ENCODE data around the gene ZNF516. TPM values are rescaled to one million over a fixed set of nuclear protein-coding genes. Genes with fewer than 3 reads are reported as not detected.

The ZNF516 gene
- total and polyA plus RNA-seq, 2 experiments from 2014 or later = 18.2 to 29.2 TPM

DNA sequence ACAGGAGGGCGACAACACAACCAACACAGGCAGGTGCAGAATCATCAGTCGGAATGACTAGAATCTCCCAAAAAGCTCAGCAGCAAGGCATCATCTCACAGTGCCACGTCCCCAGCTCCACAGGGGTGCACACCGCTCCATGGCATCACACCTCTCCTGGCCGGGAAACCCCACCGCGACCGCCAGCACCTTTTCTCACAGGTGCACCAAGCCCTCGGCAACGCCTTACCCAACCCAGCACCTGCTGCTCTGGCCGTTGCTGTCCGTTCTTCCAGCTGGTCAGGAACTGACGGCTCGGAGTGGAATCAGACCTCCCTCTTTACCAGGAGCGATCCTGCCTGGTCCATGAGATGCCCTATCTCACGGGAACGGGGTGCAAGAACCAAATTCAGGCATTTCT is 61.3 kb downstream of the ZNF516 start:
- WGBS (ENCODE audit: low lambda C conversion rate, missing lambda C conversion rate) = 96% methylated on average over 17 of the region's 17 CpGs

DNA sequence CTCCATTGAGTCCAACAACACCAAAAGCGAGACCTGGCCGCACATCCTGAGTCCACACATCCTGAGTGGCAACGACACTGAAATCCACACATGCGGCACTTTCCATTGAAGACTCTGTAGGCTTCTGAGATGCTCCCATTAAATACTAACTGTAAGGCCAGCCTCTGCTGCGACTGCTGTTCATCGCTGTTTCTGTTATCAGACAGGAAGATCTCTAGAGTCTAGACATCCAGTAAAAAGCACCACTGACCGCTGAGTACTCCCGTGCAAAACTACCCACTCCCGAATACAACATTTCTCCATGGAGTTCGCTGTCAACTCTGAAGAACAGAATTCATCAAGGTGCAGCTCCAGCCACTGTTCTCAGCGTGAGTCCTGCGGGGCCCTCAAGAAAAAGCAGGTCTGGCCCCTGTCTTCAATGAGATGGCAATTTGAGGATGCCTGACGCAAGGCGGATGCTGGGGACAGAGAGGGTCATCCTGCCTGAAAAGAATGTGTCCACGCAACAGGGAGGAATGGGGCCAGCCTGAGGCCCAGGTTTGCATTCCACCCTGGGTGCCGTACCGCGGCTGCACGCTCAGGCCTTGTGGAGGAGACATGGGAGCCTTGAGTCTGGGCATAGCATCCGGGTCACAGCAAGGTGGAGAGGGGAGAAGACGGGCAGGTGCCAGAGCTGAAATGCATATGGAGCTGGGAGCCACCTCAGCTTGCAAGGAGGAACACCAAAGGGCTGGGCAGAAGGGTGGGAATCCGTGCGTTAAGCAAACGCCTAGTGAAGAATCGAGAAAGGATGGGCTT is 61.9 kb downstream of the ZNF516 start:
- Histone ChIP-seq H4K20me1 (ENCODE audit: insufficient read depth, poor library complexity, severe bottlenecking) (peaks cover 78% of the 10 kb centered on the region), H3K27me3 (no peaks in the 10 kb centered on the region), H3K9me2 (replicated peaks; ENCODE audit: insufficient read depth) (no peaks in the 10 kb centered on the region), H3K4me1 (ENCODE audit: insufficient read depth) (no peaks in the 10 kb centered on the region), H3K36me3 (replicated peaks; ENCODE audit: insufficient read depth, low read depth) (no peaks in the 10 kb centered on the region), H3K4me3 (no peak overlapping the region), H3K79me2 (peaks cover 100% of the 10 kb centered on the region), H2AFZ (no peak overlapping the region), H3K27ac (no peak overlapping the region), H3K9me3 (ENCODE audit: low read depth) (no peaks in the 10 kb centered on the region), H3K4me2 (no peak overlapping the region)
- DNase-seq (ENCODE audit: low spot score) = no peak
- 92% methylated on average over 24 of the region's 25 CpGs for WGBS (ENCODE audit: low lambda C conversion rate, missing lambda C conversion rate)
- TF ChIP-seq EZH2phosphoT487 (IDR thresholded peaks at IDR 0.05; ENCODE audit: low read depth, severe bottlenecking, unreplicated experiment) = no peak
- no peak for TF ChIP-seq EZH2 (IDR thresholded peaks at IDR 0.05; ENCODE audit: borderline replicate concordance)

More for the DNA sequence above, 61.3 kb downstream of the ZNF516 start:
- H3K4me1 ChIP-seq (ENCODE audit: insufficient read depth) = no peaks in the 10 kb centered on the region
- H3K4me3 ChIP-seq = no peak overlapping the region
- no peak overlapping the region for H2AFZ ChIP-seq
- TF ChIP-seq EZH2phosphoT487 (IDR thresholded peaks at IDR 0.05; ENCODE audit: low read depth, severe bottlenecking, unreplicated experiment) = no peak
- TF ChIP-seq, protein P1, sequence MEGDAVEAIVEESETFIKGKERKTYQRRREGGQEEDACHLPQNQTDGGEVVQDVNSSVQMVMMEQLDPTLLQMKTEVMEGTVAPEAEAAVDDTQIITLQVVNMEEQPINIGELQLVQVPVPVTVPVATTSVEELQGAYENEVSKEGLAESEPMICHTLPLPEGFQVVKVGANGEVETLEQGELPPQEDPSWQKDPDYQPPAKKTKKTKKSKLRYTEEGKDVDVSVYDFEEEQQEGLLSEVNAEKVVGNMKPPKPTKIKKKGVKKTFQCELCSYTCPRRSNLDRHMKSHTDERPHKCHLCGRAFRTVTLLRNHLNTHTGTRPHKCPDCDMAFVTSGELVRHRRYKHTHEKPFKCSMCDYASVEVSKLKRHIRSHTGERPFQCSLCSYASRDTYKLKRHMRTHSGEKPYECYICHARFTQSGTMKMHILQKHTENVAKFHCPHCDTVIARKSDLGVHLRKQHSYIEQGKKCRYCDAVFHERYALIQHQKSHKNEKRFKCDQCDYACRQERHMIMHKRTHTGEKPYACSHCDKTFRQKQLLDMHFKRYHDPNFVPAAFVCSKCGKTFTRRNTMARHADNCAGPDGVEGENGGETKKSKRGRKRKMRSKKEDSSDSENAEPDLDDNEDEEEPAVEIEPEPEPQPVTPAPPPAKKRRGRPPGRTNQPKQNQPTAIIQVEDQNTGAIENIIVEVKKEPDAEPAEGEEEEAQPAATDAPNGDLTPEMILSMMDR (IDR thresholded peaks at IDR 0.05; ENCODE audit: poor library complexity) = no peak
- no peak for TF ChIP-seq EZH2 (IDR thresholded peaks at IDR 0.05; ENCODE audit: borderline replicate concordance)
- no peak for DNase-seq (ENCODE audit: low spot score)
- H3K27me3 ChIP-seq = no peaks in the 10 kb centered on the region
- H3K9me2 ChIP-seq (replicated peaks; ENCODE audit: insufficient read depth) = no peaks in the 10 kb centered on the region
- H4K20me1 ChIP-seq (ENCODE audit: insufficient read depth, poor library complexity, severe bottlenecking) = peaks cover 78% of the 10 kb centered on the region
- no peaks in the 10 kb centered on the region for H3K36me3 ChIP-seq (replicated peaks; ENCODE audit: insufficient read depth, low read depth)
- no peaks in the 10 kb centered on the region for H3K9me3 ChIP-seq (ENCODE audit: low read depth)
- no peak overlapping the region for H3K27ac ChIP-seq
- H3K79me2 ChIP-seq = peaks cover 100% of the 10 kb centered on the region
- H3K4me2 ChIP-seq = no peak overlapping the region

DNA sequence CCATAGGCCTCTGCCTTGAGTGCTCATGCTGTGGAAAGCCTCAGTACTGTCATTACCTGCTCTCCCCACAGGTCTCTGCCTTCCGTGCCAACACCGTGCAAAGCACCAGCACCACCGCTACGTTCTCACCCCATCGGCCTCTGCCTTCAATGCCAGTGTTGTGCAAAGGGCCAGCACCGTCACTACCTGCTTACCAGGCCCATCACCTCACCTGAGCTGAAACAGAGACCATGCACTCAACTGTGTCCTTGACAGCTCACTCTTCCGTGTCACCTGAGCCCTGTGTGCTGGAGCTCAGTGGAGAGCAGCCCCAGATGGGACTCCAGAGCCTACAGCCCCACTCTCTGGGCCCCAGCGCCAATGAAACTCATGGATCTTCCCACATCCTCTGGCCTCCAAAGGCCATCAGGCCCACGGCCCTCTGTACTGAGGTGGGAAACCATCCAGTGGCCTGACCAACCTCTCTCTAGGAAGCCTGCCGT is 62.7 kb downstream of the ZNF516 start:
- Histone ChIP-seq H3K79me2 (peaks cover 100% of the 10 kb centered on the region), H3K27me3 (no peaks in the 10 kb centered on the region), H3K9me3 (ENCODE audit: low read depth) (no peaks in the 10 kb centered on the region), H3K36me3 (replicated peaks; ENCODE audit: insufficient read depth, low read depth) (no peaks in the 10 kb centered on the region), H3K4me1 (ENCODE audit: insufficient read depth) (no peaks in the 10 kb centered on the region), H3K4me2 (no peak overlapping the region), H4K20me1 (ENCODE audit: insufficient read depth, poor library complexity, severe bottlenecking) (peaks cover 74% of the 10 kb centered on the region), H3K27ac (no peak overlapping the region), H2AFZ (no peak overlapping the region), H3K9me2 (replicated peaks; ENCODE audit: insufficient read depth) (no peaks in the 10 kb centered on the region), H3K4me3 (no peak overlapping the region)
- 98% methylated on average over 10 of the region's 10 CpGs for WGBS (ENCODE audit: low lambda C conversion rate, missing lambda C conversion rate)
- DNase-seq (ENCODE audit: low spot score) = no peak
- TF ChIP-seq EZH2 (IDR thresholded peaks at IDR 0.05; ENCODE audit: borderline replicate concordance) = no peak
- no peak for TF ChIP-seq EZH2phosphoT487 (IDR thresholded peaks at IDR 0.05; ENCODE audit: low read depth, severe bottlenecking, unreplicated experiment)
- TF ChIP-seq, protein P1 (IDR thresholded peaks at IDR 0.05; ENCODE audit: poor library complexity) = no peak

All from hepatocyte (in vitro differentiated cells).